NCI-H524 (cell line): ENCODE data around the gene NHLRC2.
A peak's percentile ranks its signal among the peaks of the same experiment; 100 is the strongest.
"Not testable (repeated sequence)": the region's sequence is repeated elsewhere in the genome, so short reads cannot be mapped to it uniquely, and the experiment has no call there.

Experiments used
- DNase-seq, 2 experiments: peaks; one replicate each; lab custom pipeline; 2025; lab: John Stamatoyannopoulos, UW

NHLRC2 gene

GRCh38 chr10:113854013-113854760 is at the start of gene NHLRC2, which contains the start of gene DCLRE1A:
Gene NHLRC2, plus strand, starts transcription at chr10:113854661. Its CDS starts 212 bp downstream, at chr10:113854873.
Gene DCLRE1A, minus strand, starts transcription at chr10:113854082. Its CDS starts 900 bp downstream, at chr10:113853182.
- DNase-seq, result peak; percentile 12 to 58

GRCh38 chr10:113806503-113806902 is 48.0 kb upstream of the NHLRC2 start:
- no peak for DNase-seq

- no peak for DNase-seq
Observed at GRCh38 chr10:113808168-113808567, 46.3 kb upstream of the NHLRC2 start.

- DNase-seq, result not testable (repeated sequence)
Observed at GRCh38 chr10:113814700-113815099, 39.8 kb upstream of the NHLRC2 start.

GRCh38 chr10:113819989-113820388 is 34.5 kb upstream of the NHLRC2 start:
- no peak for DNase-seq

GRCh38 chr10:113820507-113820906 is 34.0 kb upstream of the NHLRC2 start:
- no peak for DNase-seq

- not testable (repeated sequence) for DNase-seq
Observed at GRCh38 chr10:113821306-113821705, 33.2 kb upstream of the NHLRC2 start.

GRCh38 chr10:113822174-113822573 is 32.3 kb upstream of the NHLRC2 start:
- no peak for DNase-seq

- no peak for DNase-seq
Observed at GRCh38 chr10:113823389-113823788, 31.1 kb upstream of the NHLRC2 start.

- DNase-seq, result no peak
Observed at GRCh38 chr10:113825791-113826190, 28.7 kb upstream of the NHLRC2 start.

- not testable (repeated sequence) for DNase-seq
Observed at GRCh38 chr10:113828567-113828966, 25.9 kb upstream of the NHLRC2 start.

GRCh38 chr10:113842171-113842570 is 12.3 kb upstream of the NHLRC2 start:
- no peak for DNase-seq

- no peak for DNase-seq
Observed at GRCh38 chr10:113843972-113844485, 10.4 kb upstream of the NHLRC2 start.

GRCh38 chr10:113846036-113846435 is 8.4 kb upstream of the NHLRC2 start:
- no peak for DNase-seq

GRCh38 chr10:113849140-113849803 is 5.2 kb upstream of the NHLRC2 start:
- no peak for DNase-seq

- no peak for DNase-seq
Observed at GRCh38 chr10:113849946-113850345, 4.5 kb upstream of the NHLRC2 start.

- DNase-seq, result no peak
Observed at GRCh38 chr10:113853578-113854012, 866 bp upstream of the NHLRC2 start.

GRCh38 chr10:113854761-113855588 is 514 bp downstream of the NHLRC2 start:
- peak in 1 of 2 experiments; percentile 25 for DNase-seq

- DNase-seq, result no peak
Observed at GRCh38 chr10:113856563-113856962, 2.1 kb downstream of the NHLRC2 start.

GRCh38 chr10:113857210-113857609 is 2.7 kb downstream of the NHLRC2 start:
- DNase-seq, result no peak

- peak in 1 of 2 experiments; percentile 0 for DNase-seq
Observed at GRCh38 chr10:113858541-113858940, 4.1 kb downstream of the NHLRC2 start.

GRCh38 chr10:113859261-113859660 is 4.8 kb downstream of the NHLRC2 start:
- DNase-seq, result no peak
